Activated effector memory CD4-positive, alpha-beta T cell treated with Interleukin-2 at 50 U/mL for 16 hours (primary cell): Measurements from ENCODE around the gene FLRT2.

Experiments
- DNase-seq: peaks from one replicate; pipeline ENCODE4 v3.0.0-alpha.2; 2020

The FLRT2 gene

GRCh38 chr14:85566603-85567002 is 36.7 kb downstream of the FLRT2 start:
- no peak for DNase-seq

GRCh38 chr14:85572011-85572410 is 42.1 kb downstream of the FLRT2 start:
- DNase-seq = no peak

GRCh38 chr14:85572845-85573244 is 42.9 kb downstream of the FLRT2 start:
- DNase-seq = no peak

DNA sequence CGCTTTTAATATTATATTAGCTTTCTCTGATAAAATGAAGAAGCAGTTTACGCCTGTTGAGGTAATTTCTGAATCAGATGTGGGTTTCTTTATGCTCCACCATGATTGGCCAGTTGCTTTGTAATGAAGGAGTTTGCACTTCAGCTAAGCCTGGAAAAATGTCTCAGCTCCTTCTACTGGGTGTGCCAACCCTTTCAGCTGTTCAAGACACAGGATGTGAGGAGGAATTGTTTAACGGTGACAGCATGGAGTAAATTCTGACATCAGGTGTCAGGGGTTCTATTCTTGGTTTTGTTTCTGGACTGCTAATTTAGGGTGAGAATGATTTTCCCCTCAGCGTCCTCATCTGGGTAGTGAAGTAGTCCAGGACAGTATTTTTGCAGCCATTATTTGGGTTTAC is 43.5 kb downstream of the FLRT2 start:
- DNase-seq = no peak

- DNase-seq = no peak
Observed at GRCh38 chr14:85574853-85575616, 45.1 kb downstream of the FLRT2 start.

DNA sequence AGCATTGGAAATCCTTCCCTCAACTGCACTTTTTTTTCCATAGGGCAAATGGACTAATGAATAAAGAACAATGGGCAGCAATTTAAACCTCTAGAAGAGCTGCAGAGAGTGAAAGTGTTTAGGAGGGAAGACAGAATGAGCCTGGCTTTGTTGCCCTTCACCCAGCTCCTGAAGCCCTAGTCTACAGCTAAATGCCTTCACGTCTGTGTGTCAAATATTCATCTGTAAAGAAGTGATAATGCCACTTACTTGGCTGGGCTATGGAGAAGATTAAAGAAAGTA is 45.6 kb downstream of the FLRT2 start:
- DNase-seq = no peak

GRCh38 chr14:85576218-85576617 is 46.3 kb downstream of the FLRT2 start:
- no peak for DNase-seq

GRCh38 chr14:85576848-85577542 is 47.1 kb downstream of the FLRT2 start:
- no peak for DNase-seq

DNA sequence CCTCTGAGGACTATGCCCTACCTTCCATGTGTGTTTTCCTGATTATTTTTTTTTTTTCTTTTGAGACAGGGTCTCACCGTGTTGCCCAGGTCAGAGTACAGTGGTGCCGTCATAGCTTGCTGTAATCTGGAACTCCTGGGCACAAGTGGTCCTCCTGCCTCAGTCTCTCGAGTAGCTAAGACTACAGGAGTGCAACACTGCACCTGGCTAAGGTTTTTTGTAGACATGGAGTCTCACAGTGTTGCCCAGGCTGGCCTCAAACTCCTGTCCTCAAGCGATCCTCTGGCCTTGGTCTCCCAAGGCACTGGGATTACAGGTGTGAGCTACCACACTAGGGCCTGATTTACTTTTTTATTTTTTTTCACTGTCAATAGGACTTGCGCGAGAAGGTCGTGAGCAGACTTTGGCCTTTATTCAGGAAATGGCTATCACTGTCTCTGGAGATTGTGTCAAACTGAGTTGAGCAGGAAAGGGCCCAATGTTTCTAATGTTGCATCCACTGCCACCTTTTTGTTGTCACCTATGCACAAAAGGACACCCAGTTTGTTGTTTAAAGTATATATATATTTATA is 47.7 kb downstream of the FLRT2 start:
- no peak for DNase-seq

DNA sequence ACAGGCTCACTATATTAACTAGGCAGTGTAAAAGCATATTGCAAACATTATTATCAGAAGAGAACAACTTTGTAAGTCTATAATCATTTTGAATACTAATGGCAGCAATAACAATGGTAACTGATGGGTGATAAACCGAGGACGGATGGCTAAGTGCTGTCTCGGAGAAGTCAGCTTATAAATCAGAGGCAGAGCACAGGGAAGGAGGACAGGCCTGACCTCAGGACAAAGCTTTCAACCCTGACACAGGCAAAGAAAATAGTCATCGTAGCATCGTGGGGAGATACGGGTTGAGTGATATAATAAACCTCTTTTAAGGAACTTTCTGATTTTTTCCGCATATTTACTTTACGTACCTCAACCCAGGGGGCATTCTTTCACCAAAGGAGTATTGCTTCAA is 48.4 kb downstream of the FLRT2 start:
- no peak for DNase-seq

DNA sequence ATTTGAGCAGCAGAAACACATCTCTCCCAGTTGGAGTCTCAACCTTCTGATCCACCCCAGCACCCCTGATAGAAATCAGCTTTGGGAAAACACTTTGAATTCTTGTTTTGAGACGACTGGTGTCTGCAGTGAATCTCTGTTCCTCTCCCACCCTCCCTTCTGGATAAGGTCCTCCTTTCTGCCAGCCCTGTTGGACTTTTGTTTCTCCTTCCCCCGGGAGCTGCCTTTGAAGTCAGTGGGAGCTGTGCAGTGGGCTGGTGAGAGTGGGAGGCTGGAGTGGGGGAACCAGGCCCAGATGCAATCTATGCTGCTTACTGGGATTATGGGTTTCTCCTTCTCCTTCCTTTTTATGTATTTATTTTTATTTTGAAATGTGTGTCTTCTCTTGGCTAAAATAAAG is 49.0 kb downstream of the FLRT2 start:
- no peak for DNase-seq

DNA sequence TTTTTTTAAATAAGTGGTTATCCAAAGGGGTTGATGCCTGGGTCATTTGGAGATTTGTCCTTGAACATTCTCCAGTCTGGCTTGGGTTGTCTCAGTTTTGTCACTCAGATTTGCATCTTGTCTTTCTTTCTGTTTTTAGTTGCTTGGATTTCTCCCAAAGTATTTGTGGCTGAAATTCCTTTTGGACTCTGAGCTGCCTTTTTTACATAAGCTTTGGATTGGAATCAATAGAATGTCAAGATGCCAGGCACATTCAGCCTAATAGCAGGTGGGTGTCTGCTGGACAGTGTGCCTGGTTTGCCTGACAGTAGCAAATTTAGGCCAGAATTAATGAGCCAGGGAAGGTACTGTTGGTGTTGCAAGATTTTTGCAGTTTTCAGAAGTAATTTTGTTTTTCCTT is 50.0 kb downstream of the FLRT2 start:
- no peak for DNase-seq

GRCh38 chr14:85580536-85581140 is 50.7 kb downstream of the FLRT2 start:
- no peak for DNase-seq

GRCh38 chr14:85581691-85582090 is 51.7 kb downstream of the FLRT2 start:
- DNase-seq = no peak

- no peak for DNase-seq
Observed at GRCh38 chr14:85583380-85583779, 53.4 kb downstream of the FLRT2 start.

GRCh38 chr14:85584481-85584880 is 54.5 kb downstream of the FLRT2 start:
- no peak for DNase-seq

DNA sequence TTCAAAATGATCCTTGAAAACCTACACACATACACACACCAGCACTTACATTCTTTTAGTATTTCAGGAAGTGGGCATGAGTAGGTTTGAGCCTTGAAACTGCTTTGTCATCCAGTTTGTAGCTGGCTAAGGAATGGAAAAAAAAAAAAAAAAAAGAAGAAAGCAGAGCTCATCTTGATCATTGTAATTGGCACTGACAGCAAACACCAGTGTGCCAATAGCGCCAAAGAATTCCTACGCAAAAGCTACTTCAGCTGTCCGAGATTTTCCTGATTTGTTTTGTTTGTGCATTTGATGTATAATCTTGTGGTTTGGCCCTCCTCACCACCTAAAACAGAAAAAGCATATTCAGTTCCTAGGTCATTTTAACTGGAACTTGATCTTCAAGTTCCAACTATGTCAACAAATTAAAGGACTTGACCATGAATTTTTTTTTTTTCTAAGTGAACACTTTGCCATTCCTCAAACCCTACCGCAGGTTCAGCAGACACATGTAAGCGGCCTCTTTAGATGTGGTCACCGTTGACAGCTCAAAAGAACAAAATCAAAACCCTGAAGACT is 57.3 kb downstream of the FLRT2 start:
- DNase-seq = no peak

GRCh38 chr14:85590784-85591183 is 60.8 kb downstream of the FLRT2 start:
- no peak for DNase-seq

DNA sequence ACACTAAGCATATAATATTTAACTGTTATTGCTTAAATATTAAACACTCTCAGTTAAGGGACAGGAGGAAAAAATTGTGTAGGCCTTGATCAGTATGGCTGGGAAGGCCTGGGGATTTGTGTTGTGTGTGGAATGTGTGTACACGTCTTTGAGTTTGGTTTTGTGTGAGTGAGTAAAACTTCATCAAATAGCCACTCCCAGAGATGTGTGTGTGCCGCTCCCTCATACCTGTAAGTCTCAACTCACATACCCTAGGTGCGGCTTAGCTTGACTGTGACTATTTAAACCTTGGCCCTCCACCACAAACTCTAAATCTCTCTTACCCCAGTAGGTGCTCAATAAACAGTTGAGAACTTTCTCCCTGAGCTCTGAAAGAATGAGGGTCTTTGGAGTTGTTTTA is 64.3 kb downstream of the FLRT2 start:
- no peak for DNase-seq

DNA sequence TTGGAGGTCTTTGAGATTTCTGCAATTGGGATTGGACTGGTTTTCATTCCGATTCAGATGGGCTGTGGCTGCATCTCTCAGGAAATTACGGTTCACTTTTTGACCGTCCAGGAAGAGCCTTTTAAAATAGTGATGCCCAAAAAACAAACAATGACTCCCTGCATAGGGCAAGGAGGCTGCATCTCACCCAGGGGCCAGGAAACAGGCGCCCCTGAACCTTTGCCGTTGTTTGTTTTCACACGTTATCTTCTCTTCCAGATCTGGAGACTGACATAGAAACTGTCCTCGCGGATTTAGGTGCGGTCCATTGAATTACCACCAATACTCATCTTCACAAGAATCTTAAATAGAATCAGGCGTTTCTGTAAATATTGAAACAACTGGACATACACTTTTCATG is 66.0 kb downstream of the FLRT2 start:
- no peak for DNase-seq

DNA sequence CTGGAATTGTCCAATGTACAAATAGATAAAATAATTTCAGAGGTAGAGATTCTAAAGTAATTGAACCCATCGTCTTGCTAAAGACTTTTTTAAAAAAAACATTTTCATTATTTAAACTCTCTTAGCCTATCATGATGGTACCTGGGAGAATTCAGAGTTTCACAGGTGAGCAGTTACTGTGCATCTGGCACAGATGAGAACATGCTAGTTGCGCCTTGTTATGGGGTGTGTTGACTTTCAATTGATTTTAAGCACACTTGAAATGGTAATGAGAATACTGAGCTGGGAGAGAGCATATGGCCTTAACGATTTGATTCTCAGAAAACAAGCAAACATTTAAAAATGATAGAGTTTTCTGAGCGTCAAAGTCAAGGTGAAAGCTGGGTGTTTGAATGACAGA is 66.6 kb downstream of the FLRT2 start:
- no peak for DNase-seq

DNA sequence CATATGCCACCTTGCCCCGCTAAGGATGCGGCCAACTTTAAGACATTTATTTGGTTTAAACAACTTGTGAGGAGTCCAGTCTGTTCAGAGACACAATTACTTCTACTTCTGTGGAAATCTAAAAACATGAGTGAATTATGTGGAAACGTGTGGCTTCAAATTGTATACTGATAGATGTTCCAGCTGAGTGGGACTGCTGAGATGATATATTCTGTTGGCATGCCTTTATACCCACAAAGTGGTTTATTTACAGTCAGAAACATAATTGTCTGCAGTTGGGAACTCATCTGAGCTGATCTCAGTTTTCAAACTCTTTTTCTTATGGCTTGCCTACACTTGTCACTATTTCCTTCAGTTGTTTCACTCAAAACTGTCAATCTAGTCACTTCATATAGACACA is 67.8 kb downstream of the FLRT2 start:
- DNase-seq = no peak

DNA sequence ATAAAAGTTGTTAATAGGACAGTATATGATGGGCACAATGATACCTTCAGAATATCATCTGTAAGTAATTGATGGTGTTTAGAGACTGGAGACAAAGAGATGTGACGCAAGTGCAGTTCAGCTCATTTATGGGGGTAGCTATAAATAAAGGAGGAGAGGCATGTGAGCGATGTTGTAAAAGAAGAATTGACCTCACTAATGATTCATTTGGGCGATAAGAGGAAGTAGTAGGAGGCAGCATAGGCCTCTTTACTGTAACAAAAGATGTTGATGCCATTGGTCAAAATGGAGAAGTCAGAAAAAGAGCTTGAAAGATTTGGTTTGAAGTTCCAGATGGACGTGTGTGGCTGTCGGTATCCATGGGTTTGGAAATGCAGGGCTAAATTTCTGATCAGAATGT is 70.0 kb downstream of the FLRT2 start:
- DNase-seq = no peak

DNA sequence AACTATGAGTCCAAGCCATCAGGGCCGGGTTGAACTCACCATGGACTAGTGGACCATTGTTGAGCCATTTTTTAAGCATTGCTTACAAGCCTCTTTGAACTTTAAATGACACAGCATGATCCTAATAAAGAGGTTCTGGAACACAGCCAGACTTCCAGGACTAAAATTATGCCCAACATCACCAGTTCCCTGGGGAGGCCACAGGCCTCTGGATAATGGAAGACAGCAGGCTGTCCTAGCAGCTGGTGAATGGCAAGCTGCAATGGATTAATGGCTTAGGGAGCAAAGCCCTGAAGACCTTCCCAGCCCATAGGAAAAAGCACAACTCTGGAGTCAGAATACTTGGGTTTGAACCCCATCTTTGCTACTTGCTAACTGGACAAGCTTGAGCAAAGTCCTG is 71.3 kb downstream of the FLRT2 start:
- DNase-seq = no peak
